ENCODE data around the gene LRTM1. TPM values are rescaled to one million over a fixed set of nuclear protein-coding genes. Genes with fewer than 3 reads are reported as not detected.

Gene LRTM1
- total RNA-seq, 1 experiment from 2014 or later: not detected

DNA sequence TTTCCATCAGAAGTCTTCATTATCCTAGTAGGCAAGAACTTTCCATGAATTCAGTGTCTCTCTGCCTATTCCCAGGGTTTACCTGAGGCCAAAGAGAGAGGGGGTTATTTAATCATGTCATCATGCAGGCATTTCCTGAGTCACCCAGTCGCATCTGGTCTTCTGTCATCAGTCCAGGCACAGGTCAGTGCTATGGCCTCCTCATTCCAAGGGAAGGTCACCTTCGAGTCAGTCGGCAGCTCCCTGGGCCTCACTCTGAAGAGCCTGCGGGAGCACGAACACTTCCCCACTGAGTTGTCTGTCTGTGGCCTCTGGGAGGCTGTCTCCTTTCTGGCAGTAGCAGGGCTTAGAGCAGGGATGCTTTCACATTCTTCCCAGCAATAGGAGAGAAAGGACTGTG lies 26.2 kb upstream of the LRTM1 start:
- H3K79me2 ChIP-seq (ENCODE audit: low read length): no peaks in the 10 kb centered on the region
- no peaks in the 10 kb centered on the region for H4K20me1 ChIP-seq (ENCODE audit: insufficient read depth, low read depth, low read length)
- no peak overlapping the region for H3K27ac ChIP-seq (ENCODE audit: low read length)
- H2AFZ ChIP-seq (ENCODE audit: low read length): no peak overlapping the region
- H3K4me3 ChIP-seq (ENCODE audit: low read length): no peak overlapping the region
- no peak overlapping the region for H3K4me2 ChIP-seq (ENCODE audit: low read depth, low read length, poor library complexity, severe bottlenecking)
- H3K9me3 ChIP-seq (ENCODE audit: low read length): no peaks in the 10 kb centered on the region
- no peaks in the 10 kb centered on the region for H3K36me3 ChIP-seq (ENCODE audit: insufficient read depth, low read length)
- no peaks in the 10 kb centered on the region for H3K4me1 ChIP-seq (ENCODE audit: low read length)
- no peaks in the 10 kb centered on the region for H3K27me3 ChIP-seq (ENCODE audit: low read length)
- DNase-seq: no peak
- no peak overlapping the region for H3K9ac ChIP-seq (ENCODE audit: low read length)
- no peaks in the 10 kb centered on the region for H3K9me2 ChIP-seq (replicated peaks; ENCODE audit: insufficient read depth, low read length)

DNA sequence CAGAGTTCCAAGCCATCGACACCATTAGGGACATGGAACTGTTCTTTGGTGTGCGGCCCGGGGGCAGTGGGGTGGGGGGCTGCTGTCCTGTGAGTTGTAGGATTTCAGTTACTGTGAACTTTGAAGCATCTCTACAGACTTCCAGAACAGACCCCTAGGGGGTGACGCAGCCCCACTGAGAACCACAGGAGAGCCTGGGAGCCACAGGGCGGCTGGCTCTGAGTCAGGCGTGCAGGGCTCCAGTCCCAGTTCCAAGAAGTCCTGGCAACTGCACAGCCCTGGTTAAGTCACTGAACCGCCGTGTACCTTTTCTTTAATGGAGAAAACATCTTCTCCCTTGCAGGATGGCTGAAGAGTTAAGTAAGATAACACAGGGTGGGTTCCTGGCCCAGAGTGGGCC lies 23.5 kb upstream of the LRTM1 start:
- no peak overlapping the region for H3K4me3 ChIP-seq (ENCODE audit: low read length)
- no peaks in the 10 kb centered on the region for H3K79me2 ChIP-seq (ENCODE audit: low read length)
- no peaks in the 10 kb centered on the region for H3K9me2 ChIP-seq (replicated peaks; ENCODE audit: insufficient read depth, low read length)
- H3K4me1 ChIP-seq (ENCODE audit: low read length): no peaks in the 10 kb centered on the region
- H3K9ac ChIP-seq (ENCODE audit: low read length): no peak overlapping the region
- peak; percentile 59 for DNase-seq
- no peak overlapping the region for H3K27ac ChIP-seq (ENCODE audit: low read length)
- H3K36me3 ChIP-seq (ENCODE audit: insufficient read depth, low read length): no peaks in the 10 kb centered on the region
- H3K4me2 ChIP-seq (ENCODE audit: low read depth, low read length, poor library complexity, severe bottlenecking): no peak overlapping the region
- H3K27me3 ChIP-seq (ENCODE audit: low read length): no peaks in the 10 kb centered on the region
- H4K20me1 ChIP-seq (ENCODE audit: insufficient read depth, low read depth, low read length): no peaks in the 10 kb centered on the region
- H3K9me3 ChIP-seq (ENCODE audit: low read length): no peaks in the 10 kb centered on the region
- no peak overlapping the region for H2AFZ ChIP-seq (ENCODE audit: low read length)

DNA sequence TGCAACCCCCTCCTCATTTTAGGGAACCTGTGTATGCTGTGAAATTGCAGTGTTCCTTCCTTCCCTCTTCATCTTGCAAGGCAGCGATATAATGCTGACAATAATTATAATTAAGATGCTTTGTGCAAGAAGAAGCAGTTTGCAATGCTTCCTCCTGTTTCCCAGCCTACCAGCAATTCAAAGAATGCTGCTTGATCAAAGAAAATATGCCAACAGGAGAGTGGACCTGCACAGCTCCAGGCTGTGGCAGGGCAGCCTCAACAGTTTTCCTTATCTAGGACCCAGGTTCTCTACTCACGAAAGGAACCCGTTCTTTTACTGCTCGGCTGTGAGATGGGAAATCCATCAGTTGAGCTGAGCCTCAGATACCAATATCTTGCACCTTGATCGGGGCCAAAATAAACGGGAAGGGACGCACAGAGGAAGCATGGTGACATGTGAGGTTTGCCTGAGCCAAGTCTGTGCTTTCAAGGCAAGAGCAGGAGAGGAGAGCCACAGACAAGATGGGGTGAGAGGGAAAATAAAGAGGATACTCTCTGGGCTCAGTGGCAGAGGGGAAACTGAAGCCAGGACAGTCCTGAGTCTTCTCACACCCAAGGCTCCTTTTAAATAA lies 22.6 kb upstream of the LRTM1 start:
- H3K79me2 ChIP-seq (ENCODE audit: low read length): no peaks in the 10 kb centered on the region
- no peaks in the 10 kb centered on the region for H4K20me1 ChIP-seq (ENCODE audit: insufficient read depth, low read depth, low read length)
- no peak overlapping the region for H3K4me3 ChIP-seq (ENCODE audit: low read length)
- no peak overlapping the region for H3K27ac ChIP-seq (ENCODE audit: low read length)
- H3K9me3 ChIP-seq (ENCODE audit: low read length): no peaks in the 10 kb centered on the region
- H3K9ac ChIP-seq (ENCODE audit: low read length): no peak overlapping the region
- no peaks in the 10 kb centered on the region for H3K36me3 ChIP-seq (ENCODE audit: insufficient read depth, low read length)
- no peak overlapping the region for H2AFZ ChIP-seq (ENCODE audit: low read length)
- DNase-seq: peak; percentile 22
- no peaks in the 10 kb centered on the region for H3K27me3 ChIP-seq (ENCODE audit: low read length)
- no peaks in the 10 kb centered on the region for H3K9me2 ChIP-seq (replicated peaks; ENCODE audit: insufficient read depth, low read length)
- no peaks in the 10 kb centered on the region for H3K4me1 ChIP-seq (ENCODE audit: low read length)
- H3K4me2 ChIP-seq (ENCODE audit: low read depth, low read length, poor library complexity, severe bottlenecking): no peak overlapping the region

- no peaks in the 10 kb centered on the region for H3K9me3 ChIP-seq (ENCODE audit: low read length)
- DNase-seq: no peak
- no peak overlapping the region for H3K27ac ChIP-seq (ENCODE audit: low read length)
- no peaks in the 10 kb centered on the region for H3K36me3 ChIP-seq (ENCODE audit: insufficient read depth, low read length)
- H2AFZ ChIP-seq (ENCODE audit: low read length): no peak overlapping the region
- H3K4me3 ChIP-seq (ENCODE audit: low read length): no peak overlapping the region
- H3K9me2 ChIP-seq (replicated peaks; ENCODE audit: insufficient read depth, low read length): no peaks in the 10 kb centered on the region
- no peaks in the 10 kb centered on the region for H4K20me1 ChIP-seq (ENCODE audit: insufficient read depth, low read depth, low read length)
- no peaks in the 10 kb centered on the region for H3K27me3 ChIP-seq (ENCODE audit: low read length)
- no peaks in the 10 kb centered on the region for H3K79me2 ChIP-seq (ENCODE audit: low read length)
- no peak overlapping the region for H3K9ac ChIP-seq (ENCODE audit: low read length)
- H3K4me1 ChIP-seq (ENCODE audit: low read length): no peaks in the 10 kb centered on the region
- no peak overlapping the region for H3K4me2 ChIP-seq (ENCODE audit: low read depth, low read length, poor library complexity, severe bottlenecking)
Observed at GRCh38 chr3:54949491-54950044, 21.7 kb upstream of the LRTM1 start.

DNA sequence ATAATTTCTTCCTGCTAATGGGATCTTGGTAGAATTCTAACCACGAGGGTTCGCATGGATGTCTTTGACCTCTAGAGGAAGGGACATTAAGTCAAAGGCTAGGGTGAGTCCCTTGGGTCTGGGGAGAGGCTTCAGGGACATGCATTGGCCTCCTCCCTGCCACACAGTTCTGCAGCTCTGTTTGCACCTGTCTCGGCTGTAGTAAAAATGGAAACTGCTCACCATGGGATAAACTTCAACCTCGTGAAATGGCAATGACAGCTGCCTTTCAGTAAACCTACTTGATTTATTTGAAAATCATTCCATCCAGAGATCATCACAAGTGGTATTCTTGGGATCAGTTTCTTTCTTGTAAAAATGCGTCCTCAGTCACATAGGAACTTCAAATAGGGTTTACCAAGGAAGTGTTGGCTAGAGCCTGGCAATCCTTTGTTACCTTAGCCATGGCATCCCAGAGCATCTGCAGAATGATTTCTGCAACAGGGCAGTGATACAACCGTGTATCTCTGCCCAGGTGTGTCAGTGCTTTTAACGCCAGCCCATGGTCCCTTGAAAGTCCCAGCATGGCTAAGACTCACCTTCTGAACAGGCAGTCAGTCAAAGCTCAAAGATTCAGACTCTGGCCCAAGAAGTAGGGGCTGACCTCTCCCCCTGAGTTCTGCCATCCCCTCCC lies 14.0 kb upstream of the LRTM1 start:
- Histone ChIP-seq H3K27me3 (ENCODE audit: low read length) (no peaks in the 10 kb centered on the region; the same call in 1 of the 2 replicates), H3K9me2 (replicated peaks; ENCODE audit: insufficient read depth, low read length) (no peaks in the 10 kb centered on the region), H2AFZ (ENCODE audit: low read length) (no peak overlapping the region), H3K27ac (ENCODE audit: low read length) (no peak overlapping the region), H3K36me3 (ENCODE audit: insufficient read depth, low read length) (no peaks in the 10 kb centered on the region), H3K9me3 (ENCODE audit: low read length) (no peaks in the 10 kb centered on the region), H3K4me2 (ENCODE audit: low read depth, low read length, poor library complexity, severe bottlenecking) (no peak overlapping the region), H3K4me3 (ENCODE audit: low read length) (no peak overlapping the region), H3K4me1 (ENCODE audit: low read length) (no peaks in the 10 kb centered on the region), H3K79me2 (ENCODE audit: low read length) (no peaks in the 10 kb centered on the region), H3K9ac (ENCODE audit: low read length) (no peak overlapping the region), H4K20me1 (ENCODE audit: insufficient read depth, low read depth, low read length) (no peaks in the 10 kb centered on the region)
- no peak for DNase-seq

GRCh38 chr3:54940971-54941370 lies 13.1 kb upstream of the LRTM1 start:
- Histone ChIP-seq H3K9me3 (ENCODE audit: low read length) (no peaks in the 10 kb centered on the region), H3K4me2 (ENCODE audit: low read depth, low read length, poor library complexity, severe bottlenecking) (no peak overlapping the region), H3K36me3 (ENCODE audit: insufficient read depth, low read length) (no peaks in the 10 kb centered on the region), H3K4me1 (ENCODE audit: low read length) (no peaks in the 10 kb centered on the region), H2AFZ (ENCODE audit: low read length) (no peak overlapping the region), H3K79me2 (ENCODE audit: low read length) (no peaks in the 10 kb centered on the region), H4K20me1 (ENCODE audit: insufficient read depth, low read depth, low read length) (no peaks in the 10 kb centered on the region), H3K9ac (ENCODE audit: low read length) (no peak overlapping the region), H3K4me3 (ENCODE audit: low read length) (no peak overlapping the region), H3K27me3 (ENCODE audit: low read length) (no peaks in the 10 kb centered on the region; the same call in 1 of the 2 replicates), H3K27ac (ENCODE audit: low read length) (no peak overlapping the region), H3K9me2 (replicated peaks; ENCODE audit: insufficient read depth, low read length) (no peaks in the 10 kb centered on the region)
- DNase-seq: peak; percentile 23

DNA sequence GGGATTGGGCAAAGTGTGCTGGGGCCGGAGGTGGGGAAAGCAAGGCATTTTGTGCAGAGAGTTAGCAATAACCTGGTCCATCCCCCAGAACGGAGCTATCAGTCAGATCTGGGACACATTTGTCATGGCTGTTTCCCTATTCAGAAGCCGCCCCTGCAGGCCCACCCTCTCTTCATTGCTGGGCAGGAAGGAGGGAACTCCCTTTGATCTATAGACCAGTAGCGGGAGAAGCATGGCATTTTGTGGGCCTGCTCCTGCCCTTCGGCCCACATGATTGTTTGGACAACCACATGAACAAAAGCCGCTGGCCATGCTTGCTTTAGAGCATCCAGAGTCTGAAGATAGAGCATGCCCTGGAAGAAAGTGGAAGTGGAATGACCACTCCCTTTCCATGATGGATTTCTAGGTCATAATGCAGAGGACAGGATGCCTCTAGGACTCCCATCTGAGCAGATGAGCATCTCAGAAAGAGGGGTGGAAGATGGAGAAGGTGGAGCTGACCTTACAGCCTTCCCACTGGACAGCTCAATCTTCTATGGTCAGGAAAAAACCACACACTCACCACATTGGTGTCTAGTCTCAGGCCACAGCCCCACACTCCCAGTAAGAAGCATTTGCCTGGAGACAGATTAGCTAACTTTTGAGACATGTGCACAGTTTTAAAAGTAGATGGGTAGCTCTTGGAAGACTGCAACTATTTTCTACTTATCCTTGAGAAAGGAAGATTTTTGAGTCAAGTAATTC lies 11.9 kb upstream of the LRTM1 start:
- H3K9me2 ChIP-seq (replicated peaks; ENCODE audit: insufficient read depth, low read length): no peaks in the 10 kb centered on the region
- no peak overlapping the region for H3K9ac ChIP-seq (ENCODE audit: low read length)
- no peak overlapping the region for H2AFZ ChIP-seq (ENCODE audit: low read length)
- H3K27ac ChIP-seq (ENCODE audit: low read length): no peak overlapping the region
- H3K79me2 ChIP-seq (ENCODE audit: low read length): no peaks in the 10 kb centered on the region
- no peaks in the 10 kb centered on the region for H3K4me1 ChIP-seq (ENCODE audit: low read length)
- H3K9me3 ChIP-seq (ENCODE audit: low read length): no peaks in the 10 kb centered on the region
- H3K4me2 ChIP-seq (ENCODE audit: low read depth, low read length, poor library complexity, severe bottlenecking): no peak overlapping the region
- no peak overlapping the region for H3K4me3 ChIP-seq (ENCODE audit: low read length)
- H3K36me3 ChIP-seq (ENCODE audit: insufficient read depth, low read length): no peaks in the 10 kb centered on the region
- H4K20me1 ChIP-seq (ENCODE audit: insufficient read depth, low read depth, low read length): no peaks in the 10 kb centered on the region
- no peak for DNase-seq
- no peaks in the 10 kb centered on the region; the same call in 1 of the 2 replicates for H3K27me3 ChIP-seq (ENCODE audit: low read length)

DNA sequence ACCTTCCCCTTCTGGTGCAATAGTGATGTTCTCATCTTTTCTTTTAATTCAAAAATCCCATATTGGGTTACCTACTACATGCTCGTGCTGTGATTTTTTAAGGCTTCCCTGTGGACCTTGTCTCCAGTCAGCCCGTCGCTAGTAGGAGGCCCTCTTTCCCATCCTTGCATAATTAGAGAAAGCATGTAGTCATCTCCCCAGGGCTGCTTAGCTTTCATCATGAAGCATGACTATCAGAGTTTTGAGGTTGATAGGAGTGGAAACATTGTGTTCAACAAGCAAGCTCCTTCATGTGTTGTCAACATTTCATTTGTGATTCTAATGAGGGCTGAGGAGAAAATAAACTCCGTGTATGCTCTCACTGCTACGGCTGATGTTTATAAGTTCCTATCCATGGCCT lies 8.7 kb upstream of the LRTM1 start:
- Histone ChIP-seq H3K9me3 (ENCODE audit: low read length) (no peaks in the 10 kb centered on the region), H3K79me2 (ENCODE audit: low read length) (no peaks in the 10 kb centered on the region), H3K4me2 (ENCODE audit: low read depth, low read length, poor library complexity, severe bottlenecking) (no peak overlapping the region), H3K4me1 (ENCODE audit: low read length) (no peaks in the 10 kb centered on the region), H3K27me3 (ENCODE audit: low read length) (no peaks in the 10 kb centered on the region; the same call in 1 of the 2 replicates), H3K9me2 (replicated peaks; ENCODE audit: insufficient read depth, low read length) (no peaks in the 10 kb centered on the region), H3K9ac (ENCODE audit: low read length) (no peak overlapping the region), H4K20me1 (ENCODE audit: insufficient read depth, low read depth, low read length) (no peaks in the 10 kb centered on the region), H3K4me3 (ENCODE audit: low read length) (no peak overlapping the region), H3K27ac (ENCODE audit: low read length) (no peak overlapping the region), H2AFZ (ENCODE audit: low read length) (no peak overlapping the region), H3K36me3 (ENCODE audit: insufficient read depth, low read length) (no peaks in the 10 kb centered on the region)
- DNase-seq: no peak
